Upper lobe of left lung (tissue), 6 donors: ENCODE results near the gene DOCK7. TPM values are rescaled to one million over a fixed set of nuclear protein-coding genes. Genes with fewer than 3 reads are reported as not detected.
A peak's percentile ranks its signal among the peaks of the same experiment; 100 is the strongest.
"Not testable (repeated sequence)": the region's sequence is repeated elsewhere in the genome, so short reads cannot be mapped to it uniquely, and the experiment has no call there.

Experiments used
- ATAC-seq, 2 donors: fragments of 200-7000 bp; cut with Tn5 transposase; one replicate each; pipeline ENCODE4 v1.9.1; 2022; ENCODE audit warnings: mild to moderate bottlenecking in 2 of 2, moderate library complexity in 2 of 2; ENCODE audit not compliant: low FRiP score in 2 of 2
- DNase-seq, 2 donors: peaks; one replicate each; pipeline ENCODE4 v3.0.0-alpha.2; 2019 to 2020
- H3K27ac ChIP-seq, 4 donors: fragments of 200-600 bp; sonication (generic); one replicate each; pipeline ENCODE4 v1.5.1; 2016 to 2019
- H3K27me3 ChIP-seq, 4 donors: fragments of 200-600 bp; sonication (generic); one replicate each; pipeline ENCODE4 v1.5.1; 2017 to 2019
- H3K36me3 ChIP-seq, 4 donors: fragments of 200-600 bp; sonication (generic); one replicate each; pipeline ENCODE4 v1.5.1; 2016 to 2019
- H3K4me1 ChIP-seq, 4 donors: fragments of 200-600 bp; sonication (generic); one replicate each; pipeline ENCODE4 v1.5.1; 2018 to 2019
- H3K4me3 ChIP-seq, 4 donors: fragments of 200-600 bp; sonication (generic); one replicate each; pipeline ENCODE4 v1.5.1; 2017 to 2019; ENCODE audit warnings: mild to moderate bottlenecking in 2 of 4, moderate library complexity in 1 of 4
- H3K9me3 ChIP-seq, 4 donors: fragments of 200-600 bp; sonication (generic); one replicate each; pipeline ENCODE4 v1.5.1; 2018 to 2019
- EP300 ChIP-seq, 4 donors: sonication (generic); formaldehyde crosslinking; IDR thresholded peaks; one replicate each; pipeline ENCODE4 v1.5.1; 2017; ENCODE audit warnings: antibody characterized with exemption in 4 of 4, control low read depth in 2 of 4
- POLR2A ChIP-seq, 4 donors: fragments of 450-650 bp; IDR thresholded peaks; one replicate each; pipeline ENCODE4 v1.5.1; 2016 to 2017; ENCODE audit warnings: antibody characterized with exemption in 4 of 4, mild to moderate bottlenecking in 2 of 4
- POLR2AphosphoS5 ChIP-seq, 2 donors: sonication (generic); formaldehyde crosslinking; IDR thresholded peaks; one replicate each; pipeline ENCODE4 v1.5.1; 2017; ENCODE audit warnings: antibody characterized with exemption in 2 of 2
- WGBS, 2 donors: methylation state at CpG; one replicate each; pipeline ENCODE4 v1.1.5; 2017 to 2018; 5-methylcytosine and 5-hydroxymethylcytosine counted together
- total RNA-seq, 6 donors: library from RNA; depleted of rRNA in 4 of 6; stranded (reverse); fragments of >200 nt in 4 of 6; gene quantifications; one replicate each; pipeline versions ENCODE4 v1.1.0 to v1.2.1, GENCODE V29; 2016 to 2021
- TF ChIP-seq, protein P1 (sequence below), 6 experiments: fragments of 450-650 bp in 4 of 6; fragments of 200-600 bp in 2 of 6; sonication (generic) in 2 of 6; IDR thresholded peaks; one replicate each; pipeline ENCODE4 v1.5.1; 2016 to 2019; ENCODE audit warnings: antibody characterized with exemption in 6 of 6
- donor health status: DM: no; HTN: no; CAD: no; lungs with moderate emphysema.
- donor health status: DM: no; HTN: yes; CAD: no; lungs with severe emphysema.

The DOCK7 gene
- total RNA-seq, 6 donors from 2014 or later = 19.4 to 31.9 (median 26.4) TPM

- Histone ChIP-seq H3K9me3 (no peaks in the 10 kb centered on the region), H3K36me3 (peaks cover 0 to 21% (median 0%) of the 10 kb centered on the region in 4 donors), H3K4me1 (no peaks in the 10 kb centered on the region), H3K27me3 (no peaks in the 10 kb centered on the region), H3K4me3 (no peak overlapping the region), H3K27ac (no peak overlapping the region)
- TF ChIP-seq, protein P1, sequence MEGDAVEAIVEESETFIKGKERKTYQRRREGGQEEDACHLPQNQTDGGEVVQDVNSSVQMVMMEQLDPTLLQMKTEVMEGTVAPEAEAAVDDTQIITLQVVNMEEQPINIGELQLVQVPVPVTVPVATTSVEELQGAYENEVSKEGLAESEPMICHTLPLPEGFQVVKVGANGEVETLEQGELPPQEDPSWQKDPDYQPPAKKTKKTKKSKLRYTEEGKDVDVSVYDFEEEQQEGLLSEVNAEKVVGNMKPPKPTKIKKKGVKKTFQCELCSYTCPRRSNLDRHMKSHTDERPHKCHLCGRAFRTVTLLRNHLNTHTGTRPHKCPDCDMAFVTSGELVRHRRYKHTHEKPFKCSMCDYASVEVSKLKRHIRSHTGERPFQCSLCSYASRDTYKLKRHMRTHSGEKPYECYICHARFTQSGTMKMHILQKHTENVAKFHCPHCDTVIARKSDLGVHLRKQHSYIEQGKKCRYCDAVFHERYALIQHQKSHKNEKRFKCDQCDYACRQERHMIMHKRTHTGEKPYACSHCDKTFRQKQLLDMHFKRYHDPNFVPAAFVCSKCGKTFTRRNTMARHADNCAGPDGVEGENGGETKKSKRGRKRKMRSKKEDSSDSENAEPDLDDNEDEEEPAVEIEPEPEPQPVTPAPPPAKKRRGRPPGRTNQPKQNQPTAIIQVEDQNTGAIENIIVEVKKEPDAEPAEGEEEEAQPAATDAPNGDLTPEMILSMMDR (IDR thresholded peaks at IDR 0.05) = peak in 4 of 6 experiments; percentile 18 to 39 (median 29)
- no peak for TF ChIP-seq EP300 (IDR thresholded peaks at IDR 0.05)
- DNase-seq (peak in 1 of 2 donors; percentile 34), ATAC-seq (no peak)
- WGBS, 2 donors = 81 to 84% methylated on average over 6 of the region's 6 CpGs
Observed at GRCh38 chr1:62530516-62531154, 157.6 kb downstream of the DOCK7 start.

- 83 to 89% methylated on average over 4 of the region's 4 CpGs for WGBS, 2 donors
- no peak for ATAC-seq
- Histone ChIP-seq H3K9me3 (no peaks in the 10 kb centered on the region), H3K4me3 (no peak overlapping the region), H3K27me3 (no peaks in the 10 kb centered on the region), H3K4me1 (no peaks in the 10 kb centered on the region), H3K27ac (no peak overlapping the region), H3K36me3 (peaks cover 0 to 13% (median 0%) of the 10 kb centered on the region in 4 donors)
- TF ChIP-seq POLR2AphosphoS5 (IDR thresholded peaks at IDR 0.05) = no peak
- TF ChIP-seq POLR2A (IDR thresholded peaks at IDR 0.05) = no peak
- TF ChIP-seq, protein P1 (IDR thresholded peaks at IDR 0.05) = no peak
- no peak for TF ChIP-seq EP300 (IDR thresholded peaks at IDR 0.05)
- DNase-seq = no peak
Observed at GRCh38 chr1:62529227-62529626, 159.0 kb downstream of the DOCK7 start.

DNA sequence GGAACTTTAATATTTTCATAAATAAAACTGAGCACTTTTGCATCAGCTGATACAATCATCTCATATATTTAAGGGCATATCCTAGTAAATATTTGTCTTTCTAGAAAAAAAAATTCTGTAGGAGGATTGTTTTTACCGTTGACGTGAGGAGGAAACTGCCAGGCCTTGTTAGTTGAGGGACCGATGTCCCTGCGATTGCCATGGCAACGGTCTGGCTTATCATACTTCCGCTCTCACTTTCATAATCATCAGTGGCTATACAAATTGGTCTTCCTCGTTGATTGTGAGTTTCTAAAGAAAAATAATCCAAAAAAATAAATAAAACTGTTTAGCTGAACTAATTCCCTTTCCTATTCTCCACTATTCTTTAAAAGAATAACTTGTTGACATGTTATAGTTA, 160.2 kb downstream of the DOCK7 start:
- 79 to 80% methylated on average over 7 of the region's 7 CpGs for WGBS, 2 donors

DNA sequence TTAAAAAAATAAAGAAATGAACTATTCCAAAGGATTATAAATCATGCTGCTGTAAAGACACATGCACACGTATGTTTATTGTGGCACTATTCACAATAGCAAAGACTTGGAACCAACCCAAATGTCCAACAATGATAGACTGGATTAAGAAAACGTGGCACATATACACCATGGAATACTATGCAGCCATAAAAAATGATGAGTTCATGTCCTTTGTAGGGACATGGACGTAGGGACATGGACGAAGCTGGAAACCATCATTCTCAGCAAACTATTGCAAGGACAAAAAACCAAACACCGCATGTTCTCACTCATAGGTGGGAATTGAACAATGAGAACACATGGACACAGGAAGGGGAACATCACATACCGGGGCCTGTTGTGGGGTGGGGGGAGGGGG, 160.8 kb downstream of the DOCK7 start:
- 91% methylated on average over 5 to 6 of the region's 6 CpGs for WGBS, 2 donors
- not testable (repeated sequence) for H3K36me3 ChIP-seq, H3K9me3 ChIP-seq, H3K27me3 ChIP-seq, H3K4me1 ChIP-seq, H3K27ac ChIP-seq, ATAC-seq, H3K4me3 ChIP-seq, DNase-seq

More for the DNA sequence above, 160.2 kb downstream of the DOCK7 start:
- Histone ChIP-seq H3K27ac (no peak overlapping the region), H3K4me3 (no peak overlapping the region), H3K4me1 (no peaks in the 10 kb centered on the region), H3K27me3 (no peaks in the 10 kb centered on the region), H3K36me3 (peaks cover 0 to 7% (median 0%) of the 10 kb centered on the region in 4 donors), H3K9me3 (no peaks in the 10 kb centered on the region)
- TF ChIP-seq EP300 (IDR thresholded peaks at IDR 0.05) = no peak
- no peak for TF ChIP-seq POLR2AphosphoS5 (IDR thresholded peaks at IDR 0.05)
- no peak for TF ChIP-seq POLR2A (IDR thresholded peaks at IDR 0.05)
- TF ChIP-seq, protein P1 (IDR thresholded peaks at IDR 0.05) = no peak
- DNase-seq (no peak), ATAC-seq (no peak)

- no peak overlapping the region for H3K4me3 ChIP-seq
- ATAC-seq = no peak
- H3K36me3 ChIP-seq = peaks cover 0 to 4% (median 0%) of the 10 kb centered on the region in 4 donors
- DNase-seq = no peak
- H3K4me1 ChIP-seq = no peaks in the 10 kb centered on the region
- no peaks in the 10 kb centered on the region for H3K27me3 ChIP-seq
- H3K9me3 ChIP-seq = no peaks in the 10 kb centered on the region
- TF ChIP-seq POLR2A (IDR thresholded peaks at IDR 0.05) = no peak
- TF ChIP-seq POLR2AphosphoS5 (IDR thresholded peaks at IDR 0.05) = no peak
- TF ChIP-seq EP300 (IDR thresholded peaks at IDR 0.05) = no peak
- TF ChIP-seq, protein P1 (IDR thresholded peaks at IDR 0.05) = no peak
- no peak overlapping the region for H3K27ac ChIP-seq
- 96 to 97% methylated on average over 2 of the region's 2 CpGs for WGBS, 2 donors
Observed at GRCh38 chr1:62523860-62524259, 164.3 kb downstream of the DOCK7 start.
